HUES48 (cell line): ENCODE measurements around the gene ADAMTS2.

ENCODE experiments used
- H3K27ac ChIP-seq: one replicate; pipeline ENCODE4 v1.7.0; 2013; ENCODE audit warnings: low read depth, low read length, inconsistent platforms
- H3K27me3 ChIP-seq: 2 replicates; pipeline ENCODE4 v1.6.1; 2013; ENCODE audit warnings: mild to moderate bottlenecking, low read length; ENCODE audit not compliant: control insufficient read depth, insufficient read depth
- H3K36me3 ChIP-seq: 2 replicates; pipeline ENCODE4 v1.6.1; 2013; ENCODE audit warnings: low read length; ENCODE audit not compliant: control insufficient read depth, insufficient read depth
- H3K4me1 ChIP-seq: 2 replicates; pipeline ENCODE4 v1.6.1; 2013; ENCODE audit warnings: mild to moderate bottlenecking, low read length; ENCODE audit not compliant: control insufficient read depth, insufficient read depth
- H3K4me3 ChIP-seq: 2 replicates; pipeline ENCODE4 v1.5.1; 2013; ENCODE audit warnings: mild to moderate bottlenecking, low read depth, low read length
- H3K9ac ChIP-seq: 2 replicates; pipeline ENCODE4 v1.6.1; 2013; ENCODE audit warnings: mild to moderate bottlenecking, low read depth, low read length, moderate library complexity
- H3K9me3 ChIP-seq: 2 replicates; pipeline ENCODE4 v1.6.1; 2013; ENCODE audit warnings: low read length; ENCODE audit not compliant: control insufficient read depth, insufficient read depth

Gene ADAMTS2

DNA sequence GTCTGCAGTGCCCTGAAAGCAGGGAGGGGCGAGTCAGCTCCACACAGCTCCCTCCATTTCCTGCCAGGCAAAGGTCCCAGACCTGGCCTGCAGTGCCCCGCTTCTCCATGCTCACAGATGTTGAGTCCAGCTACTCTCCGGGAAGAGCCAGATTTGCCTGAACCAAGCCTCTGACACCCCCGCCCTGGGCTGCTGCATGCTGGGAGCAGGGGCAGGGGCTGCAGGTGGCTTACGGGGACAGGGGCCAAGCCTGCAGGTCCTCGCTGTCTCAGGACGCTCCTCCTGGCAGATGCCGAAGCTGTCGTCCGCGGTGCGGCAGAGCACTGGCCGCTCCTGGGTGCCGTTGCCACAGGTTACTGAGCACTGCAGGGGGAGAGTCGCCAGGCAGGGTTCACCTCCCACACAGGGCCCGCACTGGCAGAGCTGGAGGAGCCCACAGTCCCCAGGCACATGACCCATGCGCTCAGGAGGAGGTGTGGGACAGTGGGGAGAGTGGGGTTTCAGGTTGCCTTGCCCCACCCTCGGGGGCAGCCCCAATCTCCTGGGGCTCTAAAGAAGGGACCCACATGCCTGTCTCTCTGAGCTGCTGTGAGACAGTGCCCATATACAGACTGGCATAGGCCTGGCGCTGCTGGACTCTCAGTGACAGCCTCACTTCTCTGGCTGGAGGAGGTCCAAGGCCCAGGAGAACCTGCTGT, 222.7 kb downstream of the ADAMTS2 start:
- H3K27me3 ChIP-seq: no peaks in the 10 kb centered on the region
- H3K36me3 ChIP-seq: no peaks in the 10 kb centered on the region
- H3K4me1 ChIP-seq: no peaks in the 10 kb centered on the region
- H3K27ac ChIP-seq: no peak overlapping the region
- peaks cover 89% of the 10 kb centered on the region for H3K9me3 ChIP-seq
- no peak overlapping the region for H3K4me3 ChIP-seq
- H3K9ac ChIP-seq: no peak overlapping the region

DNA sequence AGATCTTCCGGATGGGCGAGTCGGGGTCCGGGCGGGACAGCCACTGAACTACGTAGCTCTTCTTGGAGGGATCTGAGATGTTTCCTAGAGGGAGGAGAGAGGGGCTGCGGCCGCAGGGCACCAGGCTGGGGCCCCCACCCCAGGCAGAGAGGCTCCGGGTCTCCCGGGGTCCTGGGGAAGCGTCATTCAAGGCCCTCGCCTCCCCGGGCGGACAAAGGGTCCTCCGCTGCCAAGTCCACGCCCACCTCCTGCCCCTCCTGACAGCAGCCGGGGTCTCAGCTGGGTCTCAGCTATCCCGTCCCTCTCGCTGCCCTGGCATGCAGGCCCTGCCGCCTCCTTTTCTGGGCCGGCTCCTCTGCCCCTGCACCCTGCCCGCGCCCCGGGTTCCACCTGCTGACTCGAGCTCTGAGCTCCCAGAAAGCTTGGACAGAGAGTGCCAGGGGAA, 223.6 kb downstream of the ADAMTS2 start:
- H3K36me3 ChIP-seq: no peaks in the 10 kb centered on the region
- H3K4me1 ChIP-seq: no peaks in the 10 kb centered on the region
- no peak overlapping the region for H3K9ac ChIP-seq
- H3K4me3 ChIP-seq: no peak overlapping the region
- H3K27ac ChIP-seq: no peak overlapping the region
- no peaks in the 10 kb centered on the region for H3K27me3 ChIP-seq
- peaks cover 87% of the 10 kb centered on the region for H3K9me3 ChIP-seq

DNA sequence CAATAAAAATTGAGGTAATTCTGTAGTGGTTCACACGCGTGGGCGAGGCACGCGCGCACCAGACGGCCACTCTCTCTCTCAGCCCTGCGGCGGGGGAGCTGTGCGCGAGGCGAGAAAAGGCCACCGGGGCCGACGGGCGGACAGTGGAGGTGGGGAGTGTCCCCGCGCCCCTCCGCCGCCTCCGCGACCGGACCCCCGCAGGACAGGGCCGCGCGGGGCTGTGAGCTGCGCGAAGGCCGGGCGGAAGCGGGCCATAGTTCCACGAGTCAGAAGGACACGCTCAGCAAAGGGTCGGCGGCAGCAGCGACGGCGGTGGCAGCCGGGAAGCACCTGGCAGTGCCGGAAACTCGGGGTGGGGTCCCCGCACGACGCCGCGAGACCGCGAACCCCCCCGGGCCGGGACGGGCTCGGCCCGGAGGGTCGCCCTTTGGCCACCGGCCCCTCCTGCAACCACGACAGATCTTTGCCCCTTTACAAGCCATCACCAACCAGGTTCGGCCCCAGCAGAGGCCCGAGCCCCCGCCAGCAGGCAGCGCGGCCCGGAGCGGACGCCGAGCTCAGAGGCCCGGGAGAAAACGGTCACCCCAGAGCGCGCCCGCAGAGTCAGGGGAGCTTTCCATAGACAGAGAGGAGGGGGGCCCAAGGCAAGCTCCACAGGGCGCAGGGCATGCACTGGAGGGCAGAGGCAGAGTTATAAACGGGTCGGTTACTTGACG, 224.2 kb downstream of the ADAMTS2 start:
- no peaks in the 10 kb centered on the region for H3K36me3 ChIP-seq
- no peak overlapping the region for H3K9ac ChIP-seq
- no peak overlapping the region for H3K27ac ChIP-seq
- H3K9me3 ChIP-seq: peaks cover 87% of the 10 kb centered on the region
- no peaks in the 10 kb centered on the region for H3K4me1 ChIP-seq
- H3K4me3 ChIP-seq: no peak overlapping the region
- H3K27me3 ChIP-seq: no peaks in the 10 kb centered on the region

DNA sequence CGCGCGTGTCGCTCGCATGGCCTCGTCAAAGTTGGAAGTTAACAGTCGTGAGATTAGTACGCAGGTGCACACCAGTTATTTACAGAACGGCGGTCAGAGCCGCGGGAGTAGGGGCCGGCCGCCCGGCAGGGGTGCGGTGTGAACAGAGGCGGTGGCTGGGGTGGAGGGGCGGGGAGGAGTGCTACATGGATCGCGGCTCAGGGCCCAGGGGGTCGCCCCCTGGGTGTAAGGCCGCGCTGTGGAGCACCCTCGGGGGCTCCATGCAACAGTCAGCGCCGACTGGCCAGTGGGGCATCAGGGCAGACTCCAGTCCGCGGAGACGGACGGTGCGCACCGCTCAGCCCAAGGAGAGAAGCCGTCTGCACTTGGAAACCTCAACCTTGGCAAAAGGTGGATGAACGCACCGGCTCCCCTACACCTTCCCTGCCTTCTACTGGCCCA, 224.8 kb downstream of the ADAMTS2 start:
- H3K4me1 ChIP-seq: no peaks in the 10 kb centered on the region
- H3K9ac ChIP-seq: no peak overlapping the region
- no peaks in the 10 kb centered on the region for H3K27me3 ChIP-seq
- H3K27ac ChIP-seq: no peak overlapping the region
- H3K36me3 ChIP-seq: no peaks in the 10 kb centered on the region
- no peak overlapping the region for H3K4me3 ChIP-seq
- peaks cover 89% of the 10 kb centered on the region for H3K9me3 ChIP-seq

DNA sequence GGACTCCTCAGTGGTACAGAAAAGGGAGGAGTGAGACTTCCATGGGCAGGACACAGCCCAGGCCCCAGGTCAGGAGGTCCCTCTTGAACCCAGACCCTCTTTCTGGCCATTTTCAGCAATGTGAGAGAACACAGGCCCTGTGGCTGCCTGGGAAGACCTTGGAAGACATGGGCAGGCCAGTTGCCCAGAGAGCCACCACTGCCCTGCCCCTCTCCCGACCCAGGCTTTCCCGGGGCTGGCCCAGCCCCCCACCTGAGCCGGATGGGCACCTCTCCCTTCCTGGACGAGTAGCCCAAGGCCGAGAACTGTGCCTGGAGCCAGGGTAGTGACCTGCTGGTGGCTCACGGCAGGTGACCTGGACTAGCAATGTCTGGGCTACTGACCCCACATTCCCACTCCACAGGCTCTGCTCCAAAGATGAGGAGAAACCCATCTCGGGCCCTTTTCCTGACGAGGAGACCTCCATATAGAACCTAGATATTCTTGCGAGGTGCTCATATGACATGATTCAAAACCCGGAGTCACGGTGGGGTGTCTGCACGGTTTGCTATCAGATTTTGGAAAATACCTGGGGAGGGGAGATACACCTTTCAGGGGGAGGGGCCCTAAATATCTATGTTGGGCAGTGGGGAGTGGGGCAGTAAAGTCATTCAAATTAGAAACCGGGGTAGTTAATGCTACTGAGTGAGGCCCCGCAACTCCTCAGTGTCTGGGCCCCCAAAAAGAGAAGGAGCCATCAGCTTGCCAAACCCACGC, 225.7 kb downstream of the ADAMTS2 start:
- H3K4me1 ChIP-seq: no peaks in the 10 kb centered on the region
- no peaks in the 10 kb centered on the region for H3K36me3 ChIP-seq
- H3K4me3 ChIP-seq: no peak overlapping the region
- H3K27me3 ChIP-seq: no peaks in the 10 kb centered on the region
- H3K9me3 ChIP-seq: peaks cover 89% of the 10 kb centered on the region
- H3K27ac ChIP-seq: no peak overlapping the region
- H3K9ac ChIP-seq: no peak overlapping the region

DNA sequence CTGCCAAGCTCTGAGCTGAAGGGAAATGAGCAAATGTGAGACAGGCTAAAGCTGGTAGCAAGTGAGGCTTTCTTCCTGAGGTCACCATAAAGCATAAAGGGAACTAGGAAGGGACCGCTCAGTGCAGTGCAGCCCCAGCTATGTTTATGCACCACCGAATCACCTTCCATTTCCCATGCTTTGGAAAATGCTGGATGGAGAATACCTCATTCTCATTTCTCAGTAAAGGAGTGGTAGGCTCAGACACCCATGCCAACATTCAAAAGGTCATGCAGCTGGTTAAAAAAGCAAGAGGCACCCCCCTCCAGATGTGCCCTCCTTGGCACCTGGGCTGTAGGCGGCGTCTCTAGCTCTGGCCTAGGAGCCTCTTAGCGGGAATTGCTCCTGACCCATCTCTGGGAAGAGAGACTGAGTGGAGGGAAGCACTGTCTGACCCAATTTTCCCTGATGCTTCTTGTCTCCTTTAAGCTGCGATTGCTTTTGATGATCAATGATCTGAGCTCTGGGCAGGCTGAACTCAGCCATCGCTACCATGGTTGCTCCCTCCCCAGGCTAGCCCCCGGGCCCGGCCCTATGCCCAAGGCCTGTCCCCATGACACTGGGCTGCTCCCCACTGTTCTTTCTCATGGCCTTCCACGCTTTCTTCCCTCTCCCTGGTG, 226.4 kb downstream of the ADAMTS2 start:
- Histone ChIP-seq H3K27me3 (no peaks in the 10 kb centered on the region), H3K27ac (no peak overlapping the region), H3K4me1 (no peaks in the 10 kb centered on the region), H3K36me3 (no peaks in the 10 kb centered on the region), H3K4me3 (no peak overlapping the region), H3K9ac (no peak overlapping the region), H3K9me3 (peaks cover 89% of the 10 kb centered on the region)

DNA sequence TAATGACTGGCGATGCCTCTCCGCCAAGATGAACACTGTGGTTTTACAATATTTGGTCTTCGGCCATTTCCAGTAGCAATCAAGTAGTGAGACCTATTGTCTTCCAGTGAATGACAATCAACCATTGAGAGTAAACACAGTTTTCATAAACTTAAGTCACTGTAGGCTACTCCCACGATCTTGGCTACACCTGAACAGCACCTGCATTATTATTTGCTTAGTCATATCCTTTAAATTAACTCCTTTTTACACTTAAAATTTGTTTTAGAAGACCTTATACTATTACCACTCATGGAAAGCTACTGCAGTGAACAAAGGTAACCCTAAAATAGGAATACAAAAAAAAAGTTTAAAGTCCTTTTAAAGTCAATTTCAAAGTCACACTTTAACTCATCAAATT, 226.9 kb downstream of the ADAMTS2 start:
- H3K27me3 ChIP-seq: no peaks in the 10 kb centered on the region
- peaks cover 89% of the 10 kb centered on the region for H3K9me3 ChIP-seq
- no peak overlapping the region for H3K9ac ChIP-seq
- no peak overlapping the region for H3K27ac ChIP-seq
- no peak overlapping the region for H3K4me3 ChIP-seq
- H3K36me3 ChIP-seq: no peaks in the 10 kb centered on the region
- H3K4me1 ChIP-seq: no peaks in the 10 kb centered on the region

DNA sequence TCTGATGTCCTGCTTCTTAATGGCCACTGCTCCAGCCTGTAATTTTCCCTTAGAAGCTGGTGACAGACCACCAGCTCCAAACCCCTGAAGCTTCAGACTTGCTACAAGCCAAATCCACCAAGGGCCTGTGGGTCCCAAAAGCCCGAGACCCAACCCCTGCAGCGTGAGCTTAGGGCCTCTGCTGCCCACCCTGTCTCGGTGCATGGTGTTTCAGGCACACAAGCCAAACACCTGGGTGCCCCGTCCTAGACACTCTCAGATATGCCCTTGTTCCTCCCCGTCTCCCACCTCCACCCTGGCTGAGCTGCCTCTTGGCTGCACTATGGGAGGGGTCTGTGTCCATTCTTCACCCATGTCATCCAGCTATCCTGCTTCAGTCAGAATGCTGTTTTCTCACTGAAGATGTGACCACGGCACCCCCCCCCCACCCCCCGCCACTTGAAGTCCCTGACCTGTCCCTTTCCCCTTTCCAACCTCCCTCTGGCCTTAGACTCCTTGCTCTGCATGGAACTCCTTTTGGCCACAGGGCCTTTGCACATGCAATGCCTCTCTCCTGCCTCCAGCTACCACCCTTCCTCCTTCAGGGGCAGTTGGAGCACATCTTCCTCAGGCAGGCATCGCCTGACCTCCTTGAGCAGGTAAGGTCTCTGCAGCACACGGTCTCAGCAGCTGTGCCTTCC, 229.3 kb downstream of the ADAMTS2 start:
- Histone ChIP-seq H3K36me3 (no peaks in the 10 kb centered on the region), H3K27me3 (no peaks in the 10 kb centered on the region), H3K9ac (no peak overlapping the region), H3K9me3 (peaks cover 93% of the 10 kb centered on the region), H3K4me1 (no peaks in the 10 kb centered on the region), H3K27ac (no peak overlapping the region), H3K4me3 (no peak overlapping the region)

DNA sequence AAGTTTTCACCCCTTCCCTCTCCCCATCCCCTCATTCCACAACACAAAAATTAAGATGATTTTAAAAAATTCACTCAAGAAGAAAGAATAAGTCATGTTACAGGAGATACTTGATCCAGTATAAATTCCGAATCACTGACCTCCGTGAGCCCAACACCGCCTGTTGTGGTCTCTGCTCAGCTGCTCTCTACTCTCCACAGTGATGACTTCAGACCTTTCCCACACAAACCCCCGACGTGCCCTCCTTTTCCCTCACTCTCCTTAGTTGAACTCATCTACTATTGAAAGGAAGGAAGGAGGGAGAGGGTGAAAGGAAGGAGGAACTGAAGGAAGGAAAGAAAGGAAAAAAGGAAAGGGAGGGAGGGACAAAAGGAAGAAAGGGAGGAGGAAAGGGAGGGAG, 230.0 kb downstream of the ADAMTS2 start:
- H3K4me3 ChIP-seq: no peak overlapping the region
- peaks cover 94% of the 10 kb centered on the region for H3K9me3 ChIP-seq
- no peak overlapping the region for H3K9ac ChIP-seq
- H3K36me3 ChIP-seq: no peaks in the 10 kb centered on the region
- no peaks in the 10 kb centered on the region for H3K4me1 ChIP-seq
- H3K27me3 ChIP-seq: no peaks in the 10 kb centered on the region
- no peak overlapping the region for H3K27ac ChIP-seq

DNA sequence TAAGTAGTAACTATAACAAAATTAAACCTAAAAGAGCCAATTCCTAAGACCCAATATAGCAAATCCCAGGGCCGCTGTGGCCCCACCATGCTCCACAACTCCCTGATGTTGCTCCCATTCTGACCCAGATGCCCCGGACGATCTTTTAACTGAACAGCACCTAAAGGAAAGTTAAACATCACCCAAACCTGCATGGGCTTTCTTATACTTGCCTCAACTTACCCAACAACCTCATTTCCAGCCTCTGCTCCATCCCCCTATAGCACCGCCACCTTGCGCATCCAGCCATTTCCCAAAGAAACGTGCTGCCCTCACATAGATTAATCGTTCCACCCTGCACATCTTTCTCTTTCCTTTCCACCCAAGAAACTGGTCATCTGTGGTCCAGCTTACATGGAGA, 230.5 kb downstream of the ADAMTS2 start:
- Histone ChIP-seq H3K27me3 (no peaks in the 10 kb centered on the region), H3K4me3 (no peak overlapping the region), H3K9me3 (peaks cover 91% of the 10 kb centered on the region), H3K9ac (no peak overlapping the region), H3K4me1 (no peaks in the 10 kb centered on the region), H3K36me3 (no peaks in the 10 kb centered on the region), H3K27ac (no peak overlapping the region)
